DOHH2 (cell line): ENCODE data around the gene AKAP8L.
"Not testable (repeated sequence)": the region's sequence is repeated elsewhere in the genome, so short reads cannot be mapped to it uniquely, and the experiment has no call there.

Experiments
- CTCF ChIP-seq: fragments of 200-600 bp; sonication (generic); IDR thresholded peaks from one replicate; pipeline ENCODE4 v1.5.1; 2014; ENCODE audit warnings: antibody characterized with exemption, mild to moderate bottlenecking, low read depth, low read length; ENCODE audit not compliant: poor library complexity, severe bottlenecking
- EZH2phosphoT487 ChIP-seq: fragments of 200-600 bp; sonication (generic); IDR thresholded peaks from 2 replicates; pipeline ENCODE4 v1.6.1; 2017; ENCODE audit warnings: borderline replicate concordance, mild to moderate bottlenecking, antibody characterized with exemption, low read length, moderate library complexity, mixed read lengths

DNA sequence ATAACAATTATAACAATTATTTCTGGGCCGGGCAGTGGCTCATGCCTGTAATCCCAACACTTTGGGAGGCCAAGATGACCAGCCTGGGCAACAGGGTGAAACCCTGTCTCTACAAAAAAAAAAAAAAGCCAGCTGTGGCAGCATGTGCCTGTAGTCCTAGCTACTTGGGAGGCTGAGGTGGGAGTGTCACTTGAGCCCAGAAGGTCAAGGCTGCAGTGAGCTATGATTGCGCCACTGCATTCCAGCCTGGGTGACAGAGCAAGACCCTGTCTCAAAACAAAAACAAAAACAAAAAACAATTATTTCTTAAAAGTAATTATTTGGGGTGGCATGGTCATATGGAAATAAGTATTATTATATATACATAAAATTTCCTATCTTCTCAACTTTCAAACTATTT lies 7.4 kb downstream of the AKAP8L start:
- TF ChIP-seq CTCF, EZH2phosphoT487: not testable (repeated sequence)
